ENCODE data around the gene PI4K2A. TPM values are rescaled to one million over a fixed set of nuclear protein-coding genes. Genes with fewer than 3 reads are reported as not detected.

PI4K2A gene
- polyA plus RNA-seq, 1 donor from 2014 or later: 14.4 TPM

- H3K27ac ChIP-seq (ENCODE audit: low read length): no peak overlapping the region
- H3F3A ChIP-seq (ENCODE audit: insufficient read depth, low read length, poor library complexity, severe bottlenecking): no peaks in the 10 kb centered on the region
- no peaks in the 10 kb centered on the region for H3K36me3 ChIP-seq (ENCODE audit: insufficient read depth, low read length)
- H3K27me3 ChIP-seq (ENCODE audit: insufficient read depth, low read depth, low read length): no peaks in the 10 kb centered on the region
- no peak overlapping the region for H3K9ac ChIP-seq (ENCODE audit: low read length)
- no peaks in the 10 kb centered on the region for H3K9me3 ChIP-seq (ENCODE audit: low read length)
- H3K4me3 ChIP-seq (ENCODE audit: low read length): no peak overlapping the region
- H3K9me2 ChIP-seq (ENCODE audit: insufficient read depth, low read length): no peaks in the 10 kb centered on the region
- H3K4me2 ChIP-seq (ENCODE audit: low read length): no peak overlapping the region
- H3K79me2 ChIP-seq (replicated peaks; ENCODE audit: insufficient read depth, low read length): no peaks in the 10 kb centered on the region
- H2AFZ ChIP-seq (ENCODE audit: low read depth, low read length): no peak overlapping the region
- TF ChIP-seq SMC3 (conservative IDR thresholded peaks at IDR 0.05; ENCODE audit: poor library complexity) (no peak), EP300 (conservative IDR thresholded peaks at IDR 0.05; ENCODE audit: poor library complexity, severe bottlenecking) (no peak), CTCF (IDR thresholded peaks at IDR 0.05; ENCODE audit: poor library complexity, severe bottlenecking) (no peak), REST (IDR thresholded peaks at IDR 0.05; ENCODE audit: borderline replicate concordance) (no peak), TAF1 (IDR thresholded peaks at IDR 0.05; ENCODE audit: low read depth) (no peak), POLR2AphosphoS5 (IDR thresholded peaks at IDR 0.05) (no peak), EZH2 (IDR thresholded peaks at IDR 0.05; ENCODE audit: borderline replicate concordance, insufficient read depth, low read length, poor library complexity, severe bottlenecking) (no peak), RAD21 (conservative IDR thresholded peaks at IDR 0.05) (no peak), MXI1 (conservative IDR thresholded peaks at IDR 0.05; ENCODE audit: poor library complexity, severe bottlenecking) (no peak)
- H4K20me1 ChIP-seq (ENCODE audit: insufficient read depth): no peaks in the 10 kb centered on the region
These were observed 31.4 kb upstream of the PI4K2A start for GRCh38 chr10:97608991-97609561.

GRCh38 chr10:97611473-97611872 is 29.0 kb upstream of the PI4K2A start:
- Histone ChIP-seq H3K27me3 (ENCODE audit: insufficient read depth, low read depth, low read length) (no peaks in the 10 kb centered on the region), H4K20me1 (ENCODE audit: insufficient read depth) (no peaks in the 10 kb centered on the region), H2AFZ (ENCODE audit: low read depth, low read length) (no peak overlapping the region), H3K9me3 (ENCODE audit: low read length) (no peaks in the 10 kb centered on the region), H3F3A (ENCODE audit: insufficient read depth, low read length, poor library complexity, severe bottlenecking) (no peaks in the 10 kb centered on the region), H3K4me3 (ENCODE audit: low read length) (no peak overlapping the region), H3K27ac (ENCODE audit: low read length) (no peak overlapping the region), H3K4me2 (ENCODE audit: low read length) (no peak overlapping the region), H3K9me2 (ENCODE audit: insufficient read depth, low read length) (no peaks in the 10 kb centered on the region), H3K79me2 (replicated peaks; ENCODE audit: insufficient read depth, low read length) (no peaks in the 10 kb centered on the region), H3K9ac (ENCODE audit: low read length) (no peak overlapping the region), H3K36me3 (ENCODE audit: insufficient read depth, low read length) (no peaks in the 10 kb centered on the region)
- TF ChIP-seq REST (IDR thresholded peaks at IDR 0.05; ENCODE audit: borderline replicate concordance): no peak
- no peak for TF ChIP-seq RAD21 (conservative IDR thresholded peaks at IDR 0.05)
- TF ChIP-seq CTCF (IDR thresholded peaks at IDR 0.05; ENCODE audit: poor library complexity, severe bottlenecking): no peak
- TF ChIP-seq SMC3 (conservative IDR thresholded peaks at IDR 0.05; ENCODE audit: poor library complexity): no peak
- TF ChIP-seq TAF1 (IDR thresholded peaks at IDR 0.05; ENCODE audit: low read depth): no peak
- no peak for TF ChIP-seq POLR2AphosphoS5 (IDR thresholded peaks at IDR 0.05)
- TF ChIP-seq EZH2 (IDR thresholded peaks at IDR 0.05; ENCODE audit: borderline replicate concordance, insufficient read depth, low read length, poor library complexity, severe bottlenecking): no peak
- no peak for TF ChIP-seq EP300 (conservative IDR thresholded peaks at IDR 0.05; ENCODE audit: poor library complexity, severe bottlenecking)
- no peak for TF ChIP-seq MXI1 (conservative IDR thresholded peaks at IDR 0.05; ENCODE audit: poor library complexity, severe bottlenecking)

Measured in neural cell (in vitro differentiated cells).